Retina (tissue), 1 donor: ENCODE results near the gene SMIM35.

Source experiments
- DNase-seq: peaks from one replicate; pipeline ENCODE4 v3.0.0-alpha.2; 2016

Gene SMIM35

DNA sequence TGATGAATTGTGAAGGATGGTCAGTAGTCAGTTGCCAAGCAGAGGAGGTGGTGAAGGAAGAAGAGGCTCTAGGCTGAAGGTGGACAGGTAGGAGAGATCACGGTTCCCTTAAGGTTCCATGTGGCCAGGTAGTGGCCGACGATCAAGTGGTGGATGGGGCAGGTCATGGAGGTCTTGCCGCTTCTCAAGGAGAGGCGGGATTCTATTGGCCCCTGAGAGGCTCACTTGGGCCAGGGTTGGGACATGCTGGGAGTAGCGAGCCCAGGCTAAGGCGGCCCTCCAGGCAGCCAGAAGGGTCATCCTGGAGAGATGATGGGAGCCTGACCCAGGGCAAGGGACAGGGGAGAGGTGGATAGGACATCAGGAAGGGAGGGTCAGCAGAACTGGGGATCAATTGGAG, 30.8 kb downstream of the SMIM35 start:
- no peak for DNase-seq

- no peak for DNase-seq
Measured at GRCh38 chr11:118054712-118055640, 31.8 kb downstream of the SMIM35 start.

- no peak for DNase-seq
Measured at GRCh38 chr11:118052581-118053206, 34.1 kb downstream of the SMIM35 start.

DNA sequence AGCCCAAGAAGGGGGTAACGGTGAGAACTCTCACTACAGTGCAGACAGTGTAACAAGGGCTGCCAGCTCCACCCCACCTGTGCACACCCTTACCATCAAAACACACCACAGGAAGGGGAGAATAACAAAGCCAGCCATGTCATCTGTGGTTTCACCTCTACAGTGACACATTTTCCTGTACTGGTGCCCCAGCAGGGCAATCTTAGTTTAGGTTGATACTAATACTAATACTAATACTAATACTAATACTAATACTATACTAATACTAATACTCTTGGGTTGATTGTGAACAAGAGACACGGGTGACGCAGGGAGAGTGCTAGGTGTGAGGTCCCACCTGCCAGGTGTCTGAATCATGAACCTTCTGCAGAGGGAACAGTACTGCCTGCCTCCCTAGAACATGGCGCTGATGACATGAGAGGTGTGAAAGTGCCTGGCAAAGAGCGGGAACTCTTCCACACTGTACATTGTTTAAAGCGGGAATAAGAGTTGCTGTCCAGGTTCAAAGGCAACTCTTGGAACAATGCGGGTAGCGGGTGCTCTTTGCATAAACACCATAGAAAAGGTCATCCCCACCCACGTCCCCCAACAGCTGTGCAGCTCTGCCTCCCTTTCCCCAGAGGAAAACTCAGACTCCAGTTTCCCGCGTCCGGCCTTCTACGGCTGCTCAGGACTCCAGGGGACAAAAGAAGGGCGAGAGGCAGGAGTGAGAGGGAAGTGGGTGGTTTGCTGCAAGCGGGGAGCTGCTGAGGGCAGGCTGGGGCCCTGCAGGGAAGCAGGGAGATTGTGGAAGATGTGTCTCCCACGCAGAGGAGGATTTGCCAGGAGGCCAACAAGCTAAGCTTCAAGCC, 34.9 kb downstream of the SMIM35 start:
- no peak for DNase-seq

GRCh38 chr11:118051136-118051610, 35.6 kb downstream of the SMIM35 start:
- no peak for DNase-seq

GRCh38 chr11:118050208-118050891, 36.4 kb downstream of the SMIM35 start:
- no peak for DNase-seq

GRCh38 chr11:118049771-118050170, 37.0 kb downstream of the SMIM35 start:
- no peak for DNase-seq

- DNase-seq: no peak
Measured at GRCh38 chr11:118048472-118049370, 38.0 kb downstream of the SMIM35 start.

DNA sequence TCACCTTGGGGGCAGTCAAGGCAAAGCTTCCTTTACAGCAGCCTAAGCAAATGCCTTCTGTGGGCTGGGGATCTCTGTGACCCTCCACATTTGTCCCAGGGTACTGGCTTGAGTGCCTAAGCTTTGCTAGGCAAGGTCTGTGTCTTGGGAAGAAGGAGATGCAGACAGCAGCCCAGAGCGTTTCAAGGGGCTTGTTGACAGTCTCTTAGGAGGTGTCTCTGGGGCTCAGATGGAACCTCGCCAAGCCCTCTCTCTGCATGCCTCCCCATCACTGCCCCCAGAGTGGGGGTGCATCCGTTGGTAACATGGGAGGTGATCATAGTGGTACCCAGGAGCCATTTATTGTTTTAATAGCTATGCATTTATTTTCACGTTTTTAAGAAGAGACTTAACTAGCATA, 39.0 kb downstream of the SMIM35 start:
- DNase-seq: no peak

- no peak for DNase-seq
Measured at GRCh38 chr11:118046964-118047700, 39.6 kb downstream of the SMIM35 start.

GRCh38 chr11:118046051-118046963, 40.5 kb downstream of the SMIM35 start:
- DNase-seq: no peak

GRCh38 chr11:118045191-118045590, 41.6 kb downstream of the SMIM35 start:
- DNase-seq: no peak

- no peak for DNase-seq
Measured at GRCh38 chr11:118042796-118043195, 44.0 kb downstream of the SMIM35 start.

DNA sequence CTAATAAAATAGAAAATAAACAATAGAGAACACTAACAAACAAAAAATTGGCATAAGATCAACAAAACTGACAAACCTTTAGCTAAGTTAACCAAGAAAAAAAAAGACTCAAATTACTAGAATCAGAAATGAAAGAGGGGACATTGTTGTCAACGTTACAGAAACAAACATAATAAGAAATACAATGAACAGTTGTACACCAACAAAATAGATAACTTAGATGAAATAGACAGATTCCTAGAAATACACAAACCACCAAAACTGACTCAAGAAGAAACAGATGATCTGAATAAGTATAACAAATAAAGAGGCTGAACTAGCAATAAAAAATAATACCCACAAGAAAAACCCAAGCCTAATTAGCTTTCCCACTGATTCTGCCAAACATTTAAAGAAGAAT, 44.6 kb downstream of the SMIM35 start:
- DNase-seq: no peak

GRCh38 chr11:118033443-118033842, 53.3 kb downstream of the SMIM35 start:
- no peak for DNase-seq

DNA sequence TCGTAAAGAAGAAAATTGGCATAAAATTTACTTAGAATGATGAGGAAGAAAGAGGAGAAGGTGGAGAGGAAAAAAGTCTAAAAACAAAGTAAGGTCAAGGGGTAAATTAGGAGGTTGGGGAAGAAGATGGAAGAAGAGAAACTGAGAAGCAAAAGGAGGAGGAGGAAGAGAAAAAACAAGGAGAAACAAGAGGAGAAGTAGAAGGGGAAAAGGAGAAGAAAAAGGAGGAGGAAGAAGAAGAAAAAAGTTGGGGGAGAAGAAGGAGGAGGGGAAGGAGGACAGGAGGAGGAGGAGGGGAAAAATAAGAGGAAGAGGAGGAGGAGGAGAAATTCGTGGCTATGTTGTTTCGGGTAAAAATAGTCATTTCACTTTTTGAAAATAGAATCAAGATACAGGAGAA, 58.1 kb downstream of the SMIM35 start:
- no peak for DNase-seq

- DNase-seq: no peak
Measured at GRCh38 chr11:118027694-118028093, 59.1 kb downstream of the SMIM35 start.

- no peak for DNase-seq
Measured at GRCh38 chr11:118021146-118021545, 65.6 kb downstream of the SMIM35 start.

- DNase-seq: no peak
Measured at GRCh38 chr11:118018401-118018800, 68.4 kb downstream of the SMIM35 start.
